SH-SY5Y (cell line): ENCODE data around the gene SS18.

Experiments used
- GATA2 ChIP-seq: IDR thresholded peaks from 2 replicates; pipeline ENCODE4 v1.6.1; 2011; ENCODE audit warnings: mild to moderate bottlenecking, low read depth, low read length
- GATA3 ChIP-seq: IDR thresholded peaks from 2 replicates; pipeline ENCODE4 v1.6.1; 2011; ENCODE audit warnings: low read depth, mild to moderate bottlenecking, low read length, moderate library complexity

SS18 gene

DNA sequence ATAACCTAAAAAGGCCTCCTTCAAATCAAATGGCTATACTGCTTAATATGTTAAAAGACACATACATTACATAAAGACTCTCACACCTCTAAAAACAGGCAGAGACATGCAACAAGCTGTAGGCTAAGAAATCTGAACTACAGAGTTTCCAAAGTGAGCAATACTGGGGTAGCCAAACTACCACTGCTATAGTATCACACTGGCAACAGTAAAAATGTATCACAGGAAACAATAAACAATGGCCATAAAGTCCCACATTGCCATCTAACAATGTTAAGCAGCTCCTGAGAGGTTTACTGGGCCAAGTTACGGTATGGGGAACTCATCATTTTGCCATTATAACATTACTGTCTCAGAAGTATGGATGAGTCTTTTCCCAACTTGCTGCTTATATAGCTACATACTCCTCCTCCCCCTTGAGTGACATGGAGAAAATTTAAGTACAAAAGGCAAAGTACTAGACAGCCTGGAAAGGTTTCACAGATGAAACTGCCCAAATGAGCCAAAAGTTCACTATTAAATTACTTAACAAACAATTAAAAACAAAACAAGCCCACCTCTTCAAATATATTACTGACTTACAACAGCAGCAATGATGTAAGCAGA is 50.3 kb downstream of the SS18 start:
- TF ChIP-seq GATA2 (no peak), GATA3 (no peak)

DNA sequence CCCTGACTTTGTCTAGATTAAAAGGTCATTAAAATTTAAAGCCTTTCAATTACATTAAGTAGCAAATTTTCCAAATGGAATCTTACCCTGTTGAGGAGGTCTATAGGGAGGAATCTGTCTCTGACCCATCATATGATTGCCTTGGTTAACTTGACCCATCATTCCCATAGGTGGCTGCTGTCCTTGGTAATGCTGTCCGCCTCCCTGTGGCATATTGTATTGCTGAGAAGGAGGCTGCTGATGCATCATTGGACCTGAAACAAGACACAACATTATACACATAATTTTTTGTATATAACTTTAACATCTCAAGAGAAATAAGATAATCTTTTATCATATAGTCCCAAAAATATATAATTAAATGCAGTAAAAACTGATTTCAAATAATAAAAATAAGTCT is 51.2 kb downstream of the SS18 start:
- TF ChIP-seq GATA3 (no peak), GATA2 (no peak)

DNA sequence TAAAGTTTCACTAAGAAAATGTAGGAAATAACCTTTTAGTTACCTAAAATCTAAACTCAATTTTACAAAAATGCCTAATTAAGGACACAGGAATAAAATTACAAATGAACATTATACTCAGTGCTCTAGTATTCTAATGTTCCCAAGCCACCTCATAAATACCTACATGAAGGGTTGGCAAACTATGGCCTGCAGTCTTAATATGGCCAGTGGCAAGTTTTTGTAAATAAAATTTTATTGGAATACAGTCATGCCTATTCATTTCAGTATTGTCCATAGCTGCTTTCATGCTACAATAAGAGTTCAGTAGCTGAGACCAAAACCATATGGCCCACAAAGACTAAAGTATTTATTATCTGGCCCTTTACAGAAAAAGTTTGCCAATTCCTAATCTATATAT is 53.8 kb downstream of the SS18 start:
- no peak for TF ChIP-seq GATA2
- TF ChIP-seq GATA3 = no peak

DNA sequence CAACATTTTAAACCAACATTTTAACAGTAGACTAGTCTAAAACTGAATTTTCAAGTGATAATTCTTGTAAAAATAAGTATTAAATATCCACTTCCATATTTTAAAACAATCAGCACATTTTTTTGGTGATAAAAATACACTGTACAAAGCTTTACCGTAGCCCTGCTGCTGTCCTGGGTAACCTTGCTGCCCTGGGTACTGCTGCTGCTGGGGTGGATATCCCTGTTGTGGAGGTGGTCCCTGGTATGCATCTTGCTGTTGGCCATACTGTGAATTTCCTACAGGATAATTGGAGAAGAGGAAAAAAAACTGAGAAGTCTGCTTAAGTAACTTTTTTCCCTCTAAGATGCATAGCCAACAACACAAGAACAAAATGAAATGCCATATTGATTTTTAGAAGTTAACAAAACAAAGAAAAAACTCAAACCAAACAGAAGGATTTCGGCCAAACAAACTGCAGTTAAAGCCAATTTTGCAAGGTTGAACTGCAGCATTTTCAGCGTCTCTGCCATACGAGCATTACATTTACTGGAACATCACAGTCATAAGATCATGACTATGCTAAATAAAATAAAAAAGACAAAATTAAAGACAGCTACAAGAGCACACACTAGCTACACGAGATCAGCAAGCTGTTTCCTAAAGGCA is 55.4 kb downstream of the SS18 start:
- TF ChIP-seq GATA2 (no peak), GATA3 (no peak)

DNA sequence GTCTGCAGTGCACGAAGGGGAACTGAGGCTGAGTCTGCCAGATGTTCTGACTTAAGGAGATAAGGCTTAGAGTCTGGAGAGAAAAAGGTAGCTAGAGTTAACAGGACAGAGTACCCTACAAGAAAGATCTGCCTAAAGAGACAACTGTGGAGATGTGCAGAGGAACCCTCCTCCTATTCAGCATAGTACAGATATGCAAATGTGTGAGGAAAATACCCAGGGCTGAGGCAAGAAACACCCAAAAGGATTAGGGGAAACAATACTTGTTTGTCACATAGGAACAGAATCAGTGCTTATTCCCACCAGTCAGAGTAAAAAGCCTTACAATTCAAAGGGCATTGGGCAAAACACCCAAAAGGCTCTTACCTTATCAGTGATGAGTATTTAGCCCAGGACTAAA is 67.8 kb downstream of the SS18 start:
- no peak for TF ChIP-seq GATA2
- TF ChIP-seq GATA3 = no peak

DNA sequence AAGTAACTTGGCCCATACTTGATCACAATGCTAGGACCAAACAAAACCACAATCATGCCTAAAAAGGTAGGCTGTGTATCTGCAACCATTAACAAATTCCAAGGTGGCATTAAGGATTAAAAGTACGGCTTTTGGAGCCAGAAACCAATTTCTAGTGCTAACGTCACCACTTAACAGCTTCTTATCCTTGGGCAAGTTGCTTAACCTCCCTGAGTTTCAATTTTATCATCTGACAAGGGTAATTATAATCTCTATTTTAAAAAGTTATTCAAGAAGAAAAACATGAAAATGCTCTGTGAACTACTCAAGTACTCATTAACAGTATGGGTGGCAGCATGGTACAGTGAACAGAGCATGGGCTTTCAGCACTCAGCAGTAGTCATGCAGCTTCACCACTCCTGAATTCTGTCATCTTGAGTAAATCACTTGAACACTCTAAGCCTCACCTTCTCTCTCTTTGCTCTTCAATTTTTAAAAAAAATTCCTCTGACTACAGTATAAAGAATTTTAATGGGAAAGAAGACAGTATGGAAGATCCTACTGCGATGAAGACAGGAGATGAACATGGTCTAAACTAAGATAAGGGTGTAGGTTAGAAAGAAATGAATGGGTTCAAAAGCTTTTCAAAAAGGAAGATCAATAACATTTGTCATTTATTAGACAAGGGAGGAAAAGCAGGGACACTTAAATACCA is 69.2 kb downstream of the SS18 start:
- TF ChIP-seq GATA2 (no peak), GATA3 (no peak)

DNA sequence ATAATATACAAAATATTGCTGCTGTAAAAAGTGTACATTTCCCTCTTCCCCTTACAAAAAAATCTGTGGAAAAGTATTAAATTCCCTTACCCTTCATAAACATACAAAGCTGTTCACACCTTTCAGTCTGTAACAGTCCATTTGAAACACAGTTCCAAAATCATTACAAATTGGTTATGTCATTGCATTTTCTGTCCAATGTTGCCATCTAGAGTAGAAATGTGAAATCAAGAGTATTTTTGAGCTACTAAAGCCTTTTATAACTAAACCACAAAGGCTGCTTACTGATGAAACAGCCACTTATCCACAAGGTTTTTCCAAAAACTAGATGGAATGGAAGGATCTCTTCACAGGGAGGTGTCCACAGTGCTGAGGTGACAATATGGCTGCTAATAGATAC is 72.5 kb downstream of the SS18 start:
- no peak for TF ChIP-seq GATA2

DNA sequence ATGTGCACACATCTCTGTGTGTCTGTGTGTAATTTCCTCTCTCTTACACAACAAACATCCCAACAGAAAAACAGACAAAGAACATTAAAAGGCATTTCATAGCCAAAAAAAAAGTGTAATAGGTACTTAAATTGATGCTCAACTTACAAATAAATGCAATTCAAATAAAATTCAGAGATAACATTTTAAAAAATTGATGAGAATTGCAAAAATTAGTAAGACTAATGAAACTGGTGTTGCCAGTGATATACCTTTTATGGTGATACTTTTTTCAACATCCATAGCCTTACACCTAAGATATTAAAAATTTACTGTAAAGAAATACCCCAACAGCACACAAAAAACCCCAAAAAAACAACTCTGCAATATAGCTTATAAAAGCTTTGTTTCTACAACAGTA is 76.0 kb downstream of the SS18 start:
- TF ChIP-seq GATA2 (no peak), GATA3 (no peak)

DNA sequence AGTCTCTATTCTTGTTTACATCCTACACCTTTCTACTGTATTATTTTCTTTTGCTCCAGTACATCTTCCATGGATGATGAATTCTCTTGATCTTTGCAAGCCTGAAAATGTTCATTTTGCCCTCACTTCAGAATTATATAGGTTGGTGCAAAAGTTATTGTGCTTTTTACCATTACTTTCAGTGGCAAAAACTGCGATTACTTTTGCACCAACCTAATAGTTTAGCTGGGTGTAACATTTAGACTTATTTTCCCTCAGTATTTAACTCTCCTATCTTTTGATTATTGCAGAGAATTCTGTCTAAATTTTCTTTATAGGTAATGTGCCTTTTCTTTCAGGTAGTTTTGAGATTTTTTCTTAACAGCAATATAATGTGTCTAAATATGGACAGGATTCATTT is 81.8 kb downstream of the SS18 start:
- TF ChIP-seq GATA2 = no peak
- no peak for TF ChIP-seq GATA3

DNA sequence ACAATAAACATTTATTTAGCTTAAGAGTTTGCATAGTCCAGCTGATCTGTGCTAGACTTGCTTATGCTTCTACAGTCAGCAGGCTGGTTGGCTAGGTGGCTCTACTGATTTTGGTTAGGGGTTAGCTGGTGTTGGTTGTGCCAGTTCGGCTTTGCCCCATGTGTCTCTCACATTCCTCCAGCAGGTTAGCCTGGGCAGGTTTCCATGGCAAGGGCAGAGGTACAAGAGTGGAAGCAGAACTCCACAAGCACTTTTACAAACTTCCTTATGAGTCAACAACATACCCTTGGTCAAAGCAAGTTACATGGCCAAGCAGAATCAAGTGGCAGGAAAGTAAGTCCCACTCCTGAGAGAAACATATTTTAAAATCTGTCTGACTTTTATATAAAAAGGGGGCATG is 82.3 kb downstream of the SS18 start:
- TF ChIP-seq GATA2 = no peak
- TF ChIP-seq GATA3 = no peak

DNA sequence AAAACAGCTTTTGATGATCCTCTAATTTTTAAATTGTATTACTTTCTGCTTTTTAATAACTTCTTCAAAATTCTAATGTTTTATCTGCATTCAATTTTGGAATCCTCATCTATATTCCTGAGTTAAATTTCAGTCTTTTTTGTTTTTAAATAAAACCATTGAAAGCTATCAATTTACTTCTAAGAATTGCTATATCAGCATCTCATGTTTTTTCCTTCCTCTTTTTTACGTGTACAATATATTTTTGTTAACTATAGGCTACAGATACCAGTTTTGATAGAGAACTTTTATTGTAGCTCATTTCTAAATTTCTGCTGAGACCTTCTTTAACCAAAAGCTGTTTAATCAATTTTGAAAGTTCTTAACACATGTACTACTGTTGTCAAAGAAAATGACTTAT is 84.5 kb downstream of the SS18 start:
- TF ChIP-seq GATA3 (no peak), GATA2 (no peak)

DNA sequence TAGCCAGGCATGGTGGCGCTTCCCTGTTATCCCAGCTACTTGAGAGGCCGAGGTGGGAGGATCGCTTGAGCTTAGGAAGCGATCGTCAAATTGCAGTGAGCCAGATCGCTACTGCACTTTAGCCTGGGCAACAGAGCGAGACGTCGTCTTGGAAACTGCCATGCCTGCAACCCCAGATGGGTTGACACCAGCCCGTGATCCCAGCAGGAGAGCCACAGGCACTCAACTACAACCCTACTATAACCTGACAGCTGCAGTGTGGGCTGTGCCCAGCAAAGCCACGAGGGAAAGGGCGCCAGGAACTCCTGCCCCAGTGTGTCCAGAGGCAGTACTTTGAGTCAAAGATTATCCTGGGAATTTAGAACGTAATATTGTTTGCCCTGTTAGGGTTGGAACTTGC is 85.6 kb downstream of the SS18 start:
- no peak for TF ChIP-seq GATA2
- no peak for TF ChIP-seq GATA3

DNA sequence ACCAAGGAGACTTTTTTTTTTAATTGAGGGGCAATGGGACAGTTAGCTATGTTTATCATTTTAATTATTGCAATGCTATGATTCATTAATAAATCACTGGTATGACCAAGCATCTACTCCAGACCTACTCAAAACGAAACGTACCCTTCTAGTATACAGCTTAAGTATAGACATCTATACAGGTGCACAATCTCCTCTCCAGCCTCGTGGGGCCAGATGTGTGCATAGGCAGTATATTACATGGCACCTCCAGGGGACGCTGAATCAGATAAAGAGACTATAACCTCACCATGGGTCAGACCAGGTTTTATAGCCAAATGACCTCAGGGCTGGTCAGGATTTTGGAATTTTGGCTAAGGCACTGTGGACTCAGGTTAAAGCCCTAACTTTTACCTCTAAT is 86.6 kb downstream of the SS18 start:
- TF ChIP-seq GATA2 (no peak), GATA3 (no peak)

DNA sequence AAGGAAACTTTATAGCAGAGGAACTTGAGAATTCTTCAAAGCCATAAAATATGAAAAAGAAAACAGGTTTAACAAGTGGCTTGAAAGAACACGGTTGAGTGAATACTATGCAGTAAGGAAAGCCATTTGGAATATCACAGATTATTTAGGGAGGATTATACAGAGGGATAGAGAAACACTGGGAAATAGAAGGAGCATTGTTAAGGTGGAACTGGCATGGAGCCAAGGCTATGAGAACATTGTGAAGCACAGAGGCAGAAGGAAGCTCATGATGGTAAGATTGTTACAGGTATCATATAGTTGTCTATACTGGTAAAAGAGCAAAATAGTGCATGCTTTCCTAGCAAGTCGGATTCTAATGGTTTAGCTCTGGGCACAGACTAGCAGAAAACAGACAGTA is 87.1 kb downstream of the SS18 start:
- no peak for TF ChIP-seq GATA2
- TF ChIP-seq GATA3 = no peak

DNA sequence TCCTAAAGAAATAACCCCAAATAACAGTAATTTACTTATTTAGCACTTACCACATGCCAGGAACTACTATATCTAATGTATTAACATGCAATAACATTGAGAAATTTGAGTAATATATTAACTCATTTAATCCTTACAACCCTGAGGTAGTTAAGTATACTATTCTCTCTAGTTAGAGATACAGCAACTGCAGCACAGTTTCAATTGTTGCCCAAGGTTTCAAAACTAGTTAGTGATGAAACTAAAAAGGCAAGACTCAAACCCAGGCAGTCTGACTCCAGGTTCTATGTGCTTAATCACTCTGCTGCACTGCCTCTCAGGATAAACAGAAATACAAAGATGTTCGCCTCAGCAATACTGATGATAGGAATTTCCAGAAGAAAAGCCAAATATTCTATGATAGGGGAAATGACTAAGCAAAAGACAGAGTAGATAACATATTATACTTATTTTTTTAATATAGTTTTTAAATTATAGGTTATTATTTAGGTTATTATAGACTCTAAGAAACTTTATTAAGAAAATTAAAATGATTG is 88.0 kb downstream of the SS18 start:
- no peak for TF ChIP-seq GATA3
- no peak for TF ChIP-seq GATA2

DNA sequence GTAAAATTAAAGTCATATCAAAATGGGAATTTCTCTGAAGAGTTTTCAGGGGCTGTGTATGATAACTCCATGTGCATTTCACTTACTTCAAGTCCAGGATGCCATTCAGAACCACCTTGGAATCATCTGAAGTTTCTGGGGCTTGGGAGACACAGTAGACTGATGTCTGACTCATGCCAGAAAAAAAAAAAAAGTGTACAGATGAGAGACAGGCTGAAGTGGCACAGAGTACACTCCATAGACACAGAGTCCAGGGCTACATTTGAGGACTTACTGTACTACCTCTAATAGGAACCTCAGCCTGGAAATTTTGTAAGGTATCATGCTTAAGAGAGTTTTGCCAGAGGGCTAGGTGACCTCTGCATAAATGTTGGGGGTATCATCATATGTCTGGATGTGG is 92.0 kb downstream of the SS18 start:
- TF ChIP-seq GATA2 (no peak), GATA3 (no peak)
